Pancreas (tissue), 10 donors: Measurements from ENCODE around the gene HRG. TPM values are rescaled to one million over a fixed set of nuclear protein-coding genes. Genes with fewer than 3 reads are reported as not detected.

Experiments
- ATAC-seq, 4 donors: fragments of 200-7000 bp; cut with Tn5 transposase; one replicate each; pipeline versions ENCODE4 v1.8.0 to v1.9.1; 2020; ENCODE audit warnings: mild to moderate bottlenecking in 4 of 4, moderate library complexity in 4 of 4
- DNase-seq, 6 donors: peaks; one replicate each; pipeline ENCODE4 v3.0.0-alpha.2; 2020
- FAIRE-seq: peaks from 2 replicates; lab custom pipeline; 2012; peaks lifted over from hg19 to GRCh38; lab: Jason Lieb, UNC
- H3K27ac ChIP-seq, 4 donors: fragments of 200-600 bp; sonication (generic); 1 replicate in 3 of 4; 2 replicates in 1 of 4; pipeline versions ENCODE4 v1.5.0 to v1.8.0; 2020
- H3K27me3 ChIP-seq, 4 donors: fragments of 200-600 bp; one replicate each; pipeline ENCODE4 v1.8.0; 2021
- H3K36me3 ChIP-seq, 3 donors: fragments of 200-600 bp; sonication (generic) in 1 of 3; one replicate each; pipeline versions ENCODE4 v1.5.0 to v1.8.0; 2020 to 2021
- H3K4me1 ChIP-seq, 3 donors: fragments of 200-600 bp; one replicate each; pipeline ENCODE4 v1.8.0; 2021
- H3K4me3 ChIP-seq, 4 donors: fragments of 200-600 bp; sonication (generic) in 2 of 4; one replicate each; pipeline versions ENCODE4 v1.5.0 to v1.8.0; 2020 to 2021
- H3K9me3 ChIP-seq, 4 donors: fragments of 200-600 bp; one replicate each; pipeline ENCODE4 v1.8.0; 2021
- WGBS, 2 donors: extraction: QIAGEN DNeasy Blood & Tissue Kit; methylation state at CpG; one replicate each; pipeline ENCODE4 v1.1.7; 2013; 5-methylcytosine and 5-hydroxymethylcytosine counted together
- intact Hi-C, 3 donors: fragments of 100-400 bp; cut with DNase I; formaldehyde crosslinking; loops; one replicate each; pipeline versions ENCODE4 v1.11.1 to v1.14.2; 2022
- polyA plus RNA-seq, 2 donors: library from polyadenylated mRNA; stranded (reverse); fragments of 200-250 nt; gene quantifications; one replicate each; pipeline ENCODE4 v1.2.3, GENCODE V29; 2013
- total RNA-seq, 6 donors: library from RNA; stranded (reverse); fragmentation: NEBNext Ultra II Directional in 4 of 6; extraction: Animal tissue kit (Norgen Biotek cat#: 25700) in 4 of 6; gene quantifications; one replicate each; pipeline versions ENCODE4 v1.2.1 to v1.2.4, GENCODE V29; 2021 to 2023
- TF ChIP-seq, protein P1 (sequence below), 4 donors: fragments of 200-600 bp; sonication (generic) in 3 of 4; IDR thresholded peaks; one replicate each; pipeline versions ENCODE4 v1.5.0 to v1.8.0; 2021; ENCODE audit warnings: antibody characterized with exemption in 4 of 4
- donor health status: healthy with polysubstance abuse.
- donor health status: DM: no; HTN: no; CAD: no; lungs with moderate emphysema.
- donor health status: DM: no; HTN: no; CAD: no.
- donor health status: control.
- donor health status: control.
- donor health status: Bipolar disorder and iron deficiency.
- donor health status: DM: yes; HTN: yes; CAD: no.
- donor health status: DM: no; HTN: no; CAD: no.
- donor health status: DM: no; HTN: no; CAD: no.
- donor health status: DM: yes; HTN: yes; CAD: no.

Gene HRG
- total and polyA plus RNA-seq, 8 donors, result 0.16 TPM; not detected in 7

DNA sequence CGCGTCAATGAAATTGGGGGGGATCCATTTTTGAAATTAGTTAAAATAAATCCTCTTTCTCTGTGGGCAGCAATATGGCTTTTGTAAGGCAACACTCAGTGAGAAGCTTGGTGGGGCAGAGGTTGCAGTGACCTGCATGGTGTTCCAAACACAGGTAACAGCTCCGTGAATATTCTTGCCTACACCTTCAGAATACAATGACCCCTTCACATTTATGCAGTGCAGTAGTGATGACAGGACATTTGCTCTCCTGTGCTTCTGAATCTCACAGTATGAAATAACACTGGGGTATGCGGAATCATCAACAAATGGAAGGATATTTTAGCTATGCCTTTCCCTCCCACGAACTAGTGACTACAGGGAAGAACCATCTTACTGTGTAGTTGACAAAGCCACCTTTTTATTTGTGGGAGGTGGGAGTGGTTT lies 46.0 kb upstream of the HRG start:
- no peak for ATAC-seq
- Histone ChIP-seq H3K27ac (no peak overlapping the region), H3K36me3 (no peaks in the 10 kb centered on the region), H3K9me3 (no peaks in the 10 kb centered on the region), H3K4me3 (no peak overlapping the region), H3K4me1 (peaks cover 0 to 4% (median 0%) of the 10 kb centered on the region in 3 donors), H3K27me3 (no peaks in the 10 kb centered on the region)
- intact Hi-C loops, result loop anchor here in 1 of 3 donors (10.0 kb wide), 1 partner anchor 135 kb away; no protein-coding TSS in a partner anchor
- FAIRE-seq, result no peak
- TF ChIP-seq, protein P1, sequence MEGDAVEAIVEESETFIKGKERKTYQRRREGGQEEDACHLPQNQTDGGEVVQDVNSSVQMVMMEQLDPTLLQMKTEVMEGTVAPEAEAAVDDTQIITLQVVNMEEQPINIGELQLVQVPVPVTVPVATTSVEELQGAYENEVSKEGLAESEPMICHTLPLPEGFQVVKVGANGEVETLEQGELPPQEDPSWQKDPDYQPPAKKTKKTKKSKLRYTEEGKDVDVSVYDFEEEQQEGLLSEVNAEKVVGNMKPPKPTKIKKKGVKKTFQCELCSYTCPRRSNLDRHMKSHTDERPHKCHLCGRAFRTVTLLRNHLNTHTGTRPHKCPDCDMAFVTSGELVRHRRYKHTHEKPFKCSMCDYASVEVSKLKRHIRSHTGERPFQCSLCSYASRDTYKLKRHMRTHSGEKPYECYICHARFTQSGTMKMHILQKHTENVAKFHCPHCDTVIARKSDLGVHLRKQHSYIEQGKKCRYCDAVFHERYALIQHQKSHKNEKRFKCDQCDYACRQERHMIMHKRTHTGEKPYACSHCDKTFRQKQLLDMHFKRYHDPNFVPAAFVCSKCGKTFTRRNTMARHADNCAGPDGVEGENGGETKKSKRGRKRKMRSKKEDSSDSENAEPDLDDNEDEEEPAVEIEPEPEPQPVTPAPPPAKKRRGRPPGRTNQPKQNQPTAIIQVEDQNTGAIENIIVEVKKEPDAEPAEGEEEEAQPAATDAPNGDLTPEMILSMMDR (IDR thresholded peaks at IDR 0.05), result no peak
- no peak for DNase-seq
- WGBS, 2 donors, result 76 to 79% methylated on average over 5 of the region's 5 CpGs

DNA sequence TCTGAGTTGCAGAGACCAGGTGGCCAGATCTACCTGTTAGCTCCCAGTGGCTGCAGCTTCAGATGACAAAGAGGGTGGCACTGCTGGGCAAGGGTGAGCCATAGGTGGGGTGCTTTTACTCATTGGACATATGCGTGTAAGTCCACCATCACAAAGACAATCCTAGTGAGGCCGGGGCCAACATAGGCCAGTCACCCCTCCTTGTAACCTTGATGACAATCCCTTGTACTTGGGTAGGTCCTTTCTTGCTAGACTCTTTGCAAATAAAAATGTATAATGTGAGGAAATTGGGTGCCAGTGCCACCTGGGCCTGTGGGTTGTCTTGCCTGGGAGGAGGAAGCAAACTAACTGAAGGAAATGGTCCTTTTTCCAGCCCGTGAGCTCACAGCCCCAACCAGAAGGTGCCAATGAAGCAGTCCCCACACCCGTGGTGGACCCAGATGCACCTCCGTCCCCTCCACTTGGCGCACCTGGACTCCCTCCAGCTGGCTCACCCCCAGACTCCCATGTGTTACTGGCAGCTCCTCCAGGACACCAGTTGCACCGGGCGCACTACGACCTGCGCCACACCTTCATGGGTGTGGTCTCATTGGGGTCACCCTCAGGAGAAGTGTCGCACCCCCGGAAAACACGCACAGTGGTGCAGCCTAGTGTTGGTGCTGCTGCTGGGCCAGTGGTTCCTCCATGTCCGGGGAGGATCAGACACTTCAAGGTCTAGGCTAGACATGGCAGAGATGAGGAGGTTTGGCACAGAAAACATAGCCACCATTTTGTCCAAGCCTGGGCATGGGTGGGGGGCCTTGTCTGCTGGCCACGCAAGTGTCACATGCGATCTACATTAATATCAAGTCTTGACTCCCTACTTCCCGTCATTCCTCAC lies 45.4 kb upstream of the HRG start:
- intact Hi-C loops, result no loop called here
- no peak for ATAC-seq
- 76 to 88% methylated on average over 17 of the region's 17 CpGs for WGBS, 2 donors

DNA sequence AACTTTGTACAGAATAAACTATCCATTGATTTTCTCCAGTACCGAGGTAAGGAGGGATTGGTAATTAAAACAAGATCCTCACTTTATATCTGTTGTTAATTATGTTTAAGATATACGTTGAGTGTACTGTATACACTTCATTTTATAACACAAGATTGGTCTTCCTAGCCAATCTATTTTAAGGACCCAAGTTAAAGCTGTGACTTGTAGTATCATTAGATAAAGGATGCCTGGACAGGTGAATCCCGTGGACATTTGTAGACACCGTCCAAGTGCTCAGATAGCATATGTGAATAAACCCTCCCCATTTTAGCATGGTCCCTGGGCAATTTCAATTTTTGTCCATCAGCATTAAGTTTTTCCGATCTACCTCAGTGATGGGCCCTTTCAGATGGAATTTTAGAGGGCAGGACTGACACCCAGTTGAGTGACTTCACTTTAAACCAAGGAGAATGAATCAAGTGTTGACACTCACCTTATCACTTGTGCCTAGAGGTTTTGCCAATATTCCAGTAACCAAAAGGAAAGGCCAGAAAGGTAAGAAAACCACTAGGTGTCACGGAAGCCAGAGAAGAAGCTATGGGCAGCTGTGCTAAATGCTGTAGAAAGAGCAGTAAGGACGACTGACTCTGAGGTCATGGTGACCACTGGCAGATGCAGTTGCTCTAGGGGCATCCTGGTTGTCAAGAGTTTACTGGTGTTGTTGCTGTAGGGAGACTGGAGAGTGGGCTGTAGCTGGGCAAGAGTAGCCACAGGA lies 43.7 kb upstream of the HRG start:
- Histone ChIP-seq H3K9me3 (no peaks in the 10 kb centered on the region), H3K36me3 (no peaks in the 10 kb centered on the region), H3K27ac (no peak overlapping the region), H3K4me3 (no peak overlapping the region), H3K4me1 (peaks cover 0 to 4% (median 0%) of the 10 kb centered on the region in 3 donors), H3K27me3 (no peaks in the 10 kb centered on the region)
- ATAC-seq (no peak), FAIRE-seq (no peak), DNase-seq (no peak)
- TF ChIP-seq, protein P1 (IDR thresholded peaks at IDR 0.05), result no peak
- intact Hi-C loops, result no loop called here
- WGBS, 2 donors, result 71 to 80% methylated on average over 7 of the region's 7 CpGs

More for the DNA sequence above, 45.4 kb upstream of the HRG start:
- peaks cover 0 to 4% (median 0%) of the 10 kb centered on the region in 3 donors for H3K4me1 ChIP-seq
- DNase-seq (no peak), FAIRE-seq (no peak)
- H3K27me3 ChIP-seq, result no peaks in the 10 kb centered on the region
- no peaks in the 10 kb centered on the region for H3K36me3 ChIP-seq
- no peaks in the 10 kb centered on the region for H3K9me3 ChIP-seq
- no peak overlapping the region for H3K27ac ChIP-seq
- TF ChIP-seq, protein P1 (IDR thresholded peaks at IDR 0.05), result no peak
- H3K4me3 ChIP-seq, result no peak overlapping the region

DNA sequence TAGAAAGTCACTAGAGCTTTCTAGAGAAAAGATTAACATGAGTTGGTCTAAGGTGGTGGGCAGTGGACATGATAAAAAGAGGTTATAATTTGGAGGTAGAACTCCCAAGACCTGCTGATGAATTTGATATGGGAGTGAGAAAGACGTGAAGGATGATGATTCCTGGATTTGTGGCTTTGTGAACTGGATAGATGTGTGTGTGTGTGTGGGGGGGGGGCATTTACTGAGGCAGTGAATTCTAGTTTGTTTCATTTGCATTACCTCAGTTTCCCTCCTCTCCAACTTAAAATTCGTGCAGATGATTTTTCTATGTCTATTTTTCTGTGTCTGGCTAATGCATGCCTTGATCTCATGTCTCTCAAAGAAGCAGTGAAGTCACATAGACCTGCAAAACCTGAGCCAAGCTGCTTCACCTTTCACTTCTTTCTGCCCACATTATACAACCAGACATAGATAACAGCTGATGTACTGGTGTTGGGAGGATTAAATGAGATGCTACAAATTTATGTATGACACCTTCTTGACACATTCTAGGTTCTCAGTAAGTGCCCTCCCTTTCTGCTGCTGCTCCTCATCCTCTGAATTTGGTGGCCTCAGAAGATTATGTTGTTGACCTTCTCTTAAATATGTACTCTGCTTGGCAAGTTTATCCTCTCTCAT lies 43.0 kb upstream of the HRG start:
- no peaks in the 10 kb centered on the region for H3K27me3 ChIP-seq
- TF ChIP-seq, protein P1 (IDR thresholded peaks at IDR 0.05), result no peak
- intact Hi-C loops, result no loop called here
- DNase-seq (no peak), FAIRE-seq (no peak), ATAC-seq (no peak)
- H3K4me1 ChIP-seq, result no peaks in the 10 kb centered on the region
- no peak overlapping the region for H3K4me3 ChIP-seq
- no peaks in the 10 kb centered on the region for H3K36me3 ChIP-seq
- H3K27ac ChIP-seq, result no peak overlapping the region
- 29 to 51% methylated on average over 2 of the region's 2 CpGs for WGBS, 2 donors
- no peaks in the 10 kb centered on the region for H3K9me3 ChIP-seq
